Measurements from ENCODE around the gene MRPL27. TPM values are rescaled to one million over a fixed set of nuclear protein-coding genes. Genes with fewer than 3 reads are reported as not detected.
"Not testable (repeated sequence)": the region's sequence is repeated elsewhere in the genome, so short reads cannot be mapped to it uniquely, and the experiment has no call there.

The MRPL27 gene
- total and polyA plus RNA-seq, 2 donors (not counting 1 experiment from before 2014, with no cell fraction given), result 32.5 to 40.2 TPM

- intact Hi-C loops (cut with micrococcal nuclease), result loop anchor here (1.0 to 10.0 kb wide), 3 partner anchors 23 to 58 kb away; partner anchors contain the start of genes EME1, LRRC59, MRPL27 and RSAD1
- no peaks in the 10 kb centered on the region for H4K20me1 ChIP-seq (ENCODE audit: control insufficient read depth, insufficient read depth, low read length, poor library complexity, severe bottlenecking)
- peak overlapping the region; percentile 89 for H3K27ac Mint-ChIP-seq
- TF ChIP-seq CTCF (IDR thresholded peaks at IDR 0.05), result no peak
- TF ChIP-seq EZH2 (IDR thresholded peaks at IDR 0.05; ENCODE audit: borderline replicate concordance, insufficient read depth, low read depth, low read length, poor library complexity, severe bottlenecking), result no peak
- no peaks in the 10 kb centered on the region for H3K27me3 ChIP-seq (replicated peaks in 1 of 4; ENCODE audit: control extremely low read depth in 1 of 4, control insufficient read depth in 3 of 4, insufficient read depth in 4 of 4, low read length in 3 of 4)
- 97% methylated on average over 6 of the region's 6 CpGs for WGBS (ENCODE audit: insufficient coverage)
- H3K4me2 ChIP-seq (replicated peaks; ENCODE audit: low read depth, low read length, poor library complexity, severe bottlenecking), result peak overlapping the region; percentile 69
- CTCF ChIA-PET, result interaction anchor here (0.6 to 3.3 kb wide), 3 partner anchors 10 to 999 kb away, joined by 3 to 26 read pairs (median 4); partner anchors contain the start of gene LRRC59
- H3K9me3 Mint-ChIP-seq (ENCODE audit: insufficient read depth), result no peaks in the 10 kb centered on the region
- no peaks in the 10 kb centered on the region for H3K27me3 Mint-ChIP-seq
- H3K27ac ChIP-seq (ENCODE audit: low read length in 2 of 2), result peak overlapping the region; percentile 77 to 88
- peak overlapping the region; percentile 48 for H3K9ac ChIP-seq (ENCODE audit: low read length)
- peaks cover 6% of the 10 kb centered on the region for H3K79me2 ChIP-seq (ENCODE audit: control insufficient read depth, insufficient read depth, low read length)
- DNase-seq (no peak), ATAC-seq (ENCODE audit: low read depth) (no peak)
- H3K4me3 ChIP-seq (ENCODE audit: control extremely low read depth in 1 of 5, extremely low read depth in 1 of 5, insufficient read depth in 1 of 5, low read depth in 2 of 5, low read length in 4 of 5), result peak overlapping the region in 1 of 5 experiments; percentile 53
- peaks cover 35% of the 10 kb centered on the region for H3K4me1 Mint-ChIP-seq
- H2AFZ ChIP-seq (ENCODE audit: insufficient read depth, low read depth, low read length, poor library complexity, severe bottlenecking), result peak overlapping the region; percentile 80
- peak overlapping the region; percentile 78 for H3K4me3 Mint-ChIP-seq
- H3K36me3 ChIP-seq (replicated peaks in 1 of 2; ENCODE audit: control extremely low read depth in 1 of 2, control insufficient read depth in 1 of 2, extremely low read depth in 1 of 2, insufficient read depth in 2 of 2, low read length in 1 of 2), result no peaks in the 10 kb centered on the region
- peaks cover 20 to 28% of the 10 kb centered on the region in 2 donors for H3K4me1 ChIP-seq (ENCODE audit: control insufficient read depth in 2 of 2, insufficient read depth in 2 of 2, low read length in 2 of 2)
- H3K9me3 ChIP-seq (ENCODE audit: control extremely low read depth in 1 of 3, control insufficient read depth in 2 of 3, insufficient read depth in 1 of 3, low read length in 2 of 3), result peaks cover 0 to 10% (median 4%) of the 10 kb centered on the region in 3 donors
- POLR2A ChIA-PET, result interaction anchor here (0.6 to 0.7 kb wide), 2 partner anchors 25 to 33 kb away, joined by 4 to 9 read pairs; no protein-coding TSS in a partner anchor
Observed at GRCh38 chr17:50420419-50421112, 47.6 kb upstream of the MRPL27 start.

GRCh38 chr17:50419577-50419976, 46.6 kb upstream of the MRPL27 start:
- CTCF ChIA-PET, H3K4me3 Mint-ChIP-seq: not testable (repeated sequence)

More at GRCh38 chr17:50419577-50419976, 46.6 kb upstream of the MRPL27 start:
- Mint-ChIP-seq H3K4me1 (peaks cover 28% of the 10 kb centered on the region), H3K27ac (peak overlapping the region; percentile 76)
- H3K27ac ChIP-seq (ENCODE audit: low read length in 2 of 2); H3K27me3 Mint-ChIP-seq; H3K4me3 ChIP-seq (ENCODE audit: control extremely low read depth in 1 of 5, extremely low read depth in 1 of 5, insufficient read depth in 1 of 5, low read depth in 2 of 5, low read length in 4 of 5); H3K27me3 ChIP-seq (replicated peaks in 1 of 4; ENCODE audit: control extremely low read depth in 1 of 4, control insufficient read depth in 3 of 4, insufficient read depth in 4 of 4, low read length in 3 of 4); DNase-seq; ATAC-seq (ENCODE audit: low read depth); H4K20me1 ChIP-seq (ENCODE audit: control insufficient read depth, insufficient read depth, low read length, poor library complexity, severe bottlenecking); POLR2A ChIA-PET; intact Hi-C loops (cut with micrococcal nuclease); H2AFZ ChIP-seq (ENCODE audit: insufficient read depth, low read depth, low read length, poor library complexity, severe bottlenecking); H3K9me3 Mint-ChIP-seq (ENCODE audit: insufficient read depth); H3K79me2 ChIP-seq (ENCODE audit: control insufficient read depth, insufficient read depth, low read length); H3K9ac ChIP-seq (ENCODE audit: low read length); H3K36me3 ChIP-seq (replicated peaks in 1 of 2; ENCODE audit: control extremely low read depth in 1 of 2, control insufficient read depth in 1 of 2, extremely low read depth in 1 of 2, insufficient read depth in 2 of 2, low read length in 1 of 2); H3K9me3 ChIP-seq (ENCODE audit: control extremely low read depth in 1 of 3, control insufficient read depth in 2 of 3, insufficient read depth in 1 of 3, low read length in 2 of 3); H3K4me2 ChIP-seq (replicated peaks; ENCODE audit: low read depth, low read length, poor library complexity, severe bottlenecking): not testable (repeated sequence)
- H3K4me1 ChIP-seq (ENCODE audit: control insufficient read depth in 2 of 2, insufficient read depth in 2 of 2, low read length in 2 of 2), result peaks cover 14 to 18% of the 10 kb centered on the region in 2 donors
- WGBS (ENCODE audit: insufficient coverage), result 96% methylated on average over 10 of the region's 10 CpGs

All from B cell (primary cell).